Kidney (tissue), 14 donors: ENCODE measurements around the gene CACNG1. TPM values are rescaled to one million over a fixed set of nuclear protein-coding genes. Genes with fewer than 3 reads are reported as not detected.

Experiments
- DNase-seq, 5 donors: peaks; one replicate each; pipeline ENCODE4 v3.0.0-alpha.2; 2013 to 2020
- FAIRE-seq: peaks from 2 replicates; lab custom pipeline; 2012; peaks lifted over from hg19 to GRCh38; lab: Jason Lieb, UNC
- H3K27ac ChIP-seq, 2 donors: one replicate each; pipeline ENCODE4 v1.7.0; 2013; ENCODE audit warnings: low read depth in 2 of 2, low read length in 2 of 2, inconsistent platforms in 1 of 2
- H3K27me3 ChIP-seq: one replicate; pipeline ENCODE4 v1.7.1; 2013; ENCODE audit warnings: low read length, inconsistent platforms; ENCODE audit not compliant: control insufficient read depth, insufficient read depth
- H3K36me3 ChIP-seq, 3 donors: one replicate each; pipeline versions ENCODE4 v1.7.0 to v1.7.1; 2013; ENCODE audit warnings: low read length in 3 of 3, control low read depth in 1 of 3, inconsistent platforms in 1 of 3; ENCODE audit not compliant: insufficient read depth in 3 of 3, control insufficient read depth in 2 of 3
- H3K4me1 ChIP-seq, 3 donors: one replicate each; pipeline versions ENCODE4 v1.7.0 to v1.7.1; 2013; ENCODE audit warnings: low read length in 3 of 3, inconsistent platforms in 1 of 3, low read depth in 1 of 3; ENCODE audit not compliant: control insufficient read depth in 2 of 3, insufficient read depth in 2 of 3
- H3K4me3 ChIP-seq, 3 donors: one replicate each; pipeline versions ENCODE4 v1.7.0 to v1.8.1; 2013; ENCODE audit warnings: low read length in 3 of 3, control low read depth in 1 of 3, inconsistent platforms in 1 of 3
- H3K9ac ChIP-seq, 3 donors: one replicate each; pipeline versions ENCODE4 v1.7.0 to v1.7.1; 2013; ENCODE audit warnings: low read length in 3 of 3, control low read depth in 1 of 3, inconsistent platforms in 1 of 3
- H3K9me3 ChIP-seq, 3 donors: one replicate each; pipeline versions ENCODE4 v1.7.0 to v1.7.1; 2013; ENCODE audit warnings: low read length in 3 of 3, control low read depth in 1 of 3, inconsistent platforms in 1 of 3; ENCODE audit not compliant: control insufficient read depth in 2 of 3, insufficient read depth in 1 of 3
- intact Hi-C: fragments of 100-400 bp; cut with DNase I; formaldehyde crosslinking; loops from one replicate; pipeline ENCODE4 v1.11.1; 2022
- polyA plus RNA-seq: library from polyadenylated mRNA; stranded (reverse); fragments of 350-450 nt; fragmentation: Illumina TruSeq; extraction: RNeasy Lipid Tissue Mini Kit (QIAGEN cat#74804); gene quantifications from one replicate; pipeline ENCODE4 v1.2.3, GENCODE V29; 2014; ENCODE audit warnings: low read depth, low replicate concordance; ENCODE audit not compliant: insufficient read depth
- total RNA-seq: library from RNA; stranded (reverse); fragmentation: NEBNext Ultra II Directional; extraction: Animal tissue kit (Norgen Biotek cat#: 25700); gene quantifications from one replicate; pipeline ENCODE4 v1.2.1, GENCODE V29; 2021
- TF ChIP-seq, protein P1 (sequence below): IDR thresholded peaks from 3 replicates; pipeline ENCODE4 v1.5.1; 2012; ENCODE audit warnings: mild to moderate bottlenecking, moderate library complexity, borderline replicate concordance; ENCODE audit not compliant: insufficient read depth; ENCODE audit errors: extremely low read depth
- donor health status: control.
- donor health status: control.
- donor health status: control.
- donor health status: control.
- donor health status: control.
- donor health status: DM: yes; HTN: yes; CAD: no.
- donor health status: Normal renal cell carcinoma (clear cell type).

Gene CACNG1
- total and polyA plus RNA-seq, 2 donors from 2014 or later = not detected

DNA sequence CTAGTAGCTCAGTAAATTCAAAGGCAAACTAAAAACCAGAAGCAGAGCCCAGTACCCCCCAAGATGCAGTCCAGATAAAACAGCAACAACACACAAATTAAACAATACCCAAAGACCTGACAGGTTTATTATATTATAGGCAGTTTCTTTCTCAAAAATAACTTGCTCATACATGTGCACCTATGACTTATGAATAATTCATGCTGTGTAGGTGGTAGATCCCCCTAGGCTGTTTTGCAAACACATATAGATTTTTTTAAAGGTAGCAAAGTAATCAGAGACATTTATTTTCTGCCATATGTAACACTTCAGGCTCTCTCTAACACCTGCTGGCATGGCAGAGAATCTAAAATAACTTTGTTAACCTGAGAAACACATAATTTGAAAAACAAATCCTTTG is 27.2 kb downstream of the CACNG1 start:
- FAIRE-seq (no peak), DNase-seq (no peak)
- intact Hi-C loops = no loop called here
- TF ChIP-seq, protein P1, sequence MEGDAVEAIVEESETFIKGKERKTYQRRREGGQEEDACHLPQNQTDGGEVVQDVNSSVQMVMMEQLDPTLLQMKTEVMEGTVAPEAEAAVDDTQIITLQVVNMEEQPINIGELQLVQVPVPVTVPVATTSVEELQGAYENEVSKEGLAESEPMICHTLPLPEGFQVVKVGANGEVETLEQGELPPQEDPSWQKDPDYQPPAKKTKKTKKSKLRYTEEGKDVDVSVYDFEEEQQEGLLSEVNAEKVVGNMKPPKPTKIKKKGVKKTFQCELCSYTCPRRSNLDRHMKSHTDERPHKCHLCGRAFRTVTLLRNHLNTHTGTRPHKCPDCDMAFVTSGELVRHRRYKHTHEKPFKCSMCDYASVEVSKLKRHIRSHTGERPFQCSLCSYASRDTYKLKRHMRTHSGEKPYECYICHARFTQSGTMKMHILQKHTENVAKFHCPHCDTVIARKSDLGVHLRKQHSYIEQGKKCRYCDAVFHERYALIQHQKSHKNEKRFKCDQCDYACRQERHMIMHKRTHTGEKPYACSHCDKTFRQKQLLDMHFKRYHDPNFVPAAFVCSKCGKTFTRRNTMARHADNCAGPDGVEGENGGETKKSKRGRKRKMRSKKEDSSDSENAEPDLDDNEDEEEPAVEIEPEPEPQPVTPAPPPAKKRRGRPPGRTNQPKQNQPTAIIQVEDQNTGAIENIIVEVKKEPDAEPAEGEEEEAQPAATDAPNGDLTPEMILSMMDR = no peak
- H3K9ac ChIP-seq = no peak overlapping the region
- H3K36me3 ChIP-seq = peaks cover 0 to 4% (median 0%) of the 10 kb centered on the region in 3 donors
- H3K9me3 ChIP-seq = no peaks in the 10 kb centered on the region
- H3K4me1 ChIP-seq = peaks cover 0 to 3% (median 3%) of the 10 kb centered on the region in 3 donors
- no peak overlapping the region for H3K27ac ChIP-seq
- H3K4me3 ChIP-seq = no peak overlapping the region
- H3K27me3 ChIP-seq = no peaks in the 10 kb centered on the region

DNA sequence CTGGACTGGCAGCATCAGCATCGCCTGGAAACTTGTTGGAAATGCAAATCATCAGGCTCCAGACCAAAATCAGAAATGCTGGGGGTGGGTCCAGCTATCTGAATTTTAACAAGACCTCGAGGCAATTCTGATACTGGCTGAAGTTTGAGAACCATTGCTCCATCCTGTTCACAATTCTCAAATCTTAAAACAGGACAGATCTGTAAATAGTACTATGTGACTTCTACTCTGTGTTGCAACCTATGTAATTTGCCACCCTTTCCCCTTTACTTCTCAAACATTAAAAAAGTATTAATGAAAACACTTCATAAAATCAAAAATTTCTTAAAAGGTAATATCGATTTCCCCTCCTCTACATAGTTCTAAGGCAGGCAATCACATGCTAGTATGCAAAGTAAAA is 28.5 kb downstream of the CACNG1 start:
- Histone ChIP-seq H3K4me1 (peaks cover 0 to 3% (median 3%) of the 10 kb centered on the region in 3 donors), H3K4me3 (no peak overlapping the region), H3K27ac (no peak overlapping the region), H3K27me3 (no peaks in the 10 kb centered on the region), H3K36me3 (peaks cover 0 to 4% (median 0%) of the 10 kb centered on the region in 3 donors), H3K9ac (no peak overlapping the region), H3K9me3 (no peaks in the 10 kb centered on the region)
- DNase-seq (no peak), FAIRE-seq (no peak)
- intact Hi-C loops = no loop called here
- TF ChIP-seq, protein P1 = no peak

DNA sequence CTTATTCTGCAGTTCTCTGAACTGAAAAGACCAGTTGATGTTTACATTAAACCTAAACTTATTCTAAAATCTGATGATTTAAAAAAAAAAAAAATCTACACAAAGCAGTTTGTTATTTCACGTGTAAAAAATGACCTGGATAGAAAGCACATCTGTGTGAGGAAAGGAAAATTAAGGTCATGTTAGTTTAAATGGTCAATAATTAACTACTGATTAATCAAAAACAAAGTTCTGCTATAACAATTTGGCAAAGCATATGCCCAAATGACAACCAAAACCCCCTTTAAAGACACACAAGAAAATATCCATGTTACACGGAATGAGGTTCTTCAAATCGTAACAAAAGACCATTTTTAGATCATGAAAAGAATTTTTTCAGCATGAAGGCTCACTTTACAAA is 30.4 kb downstream of the CACNG1 start:
- H3K4me1 ChIP-seq = peaks cover 0 to 3% (median 3%) of the 10 kb centered on the region in 3 donors
- H3K27me3 ChIP-seq = no peaks in the 10 kb centered on the region
- no peak overlapping the region for H3K9ac ChIP-seq
- no peak overlapping the region for H3K27ac ChIP-seq
- H3K4me3 ChIP-seq = no peak overlapping the region
- intact Hi-C loops = no loop called here
- peak; percentile 37 for FAIRE-seq
- no peak for DNase-seq
- H3K36me3 ChIP-seq = peaks cover 3 to 6% (median 5%) of the 10 kb centered on the region in 3 donors
- TF ChIP-seq, protein P1 = no peak
- no peaks in the 10 kb centered on the region for H3K9me3 ChIP-seq

DNA sequence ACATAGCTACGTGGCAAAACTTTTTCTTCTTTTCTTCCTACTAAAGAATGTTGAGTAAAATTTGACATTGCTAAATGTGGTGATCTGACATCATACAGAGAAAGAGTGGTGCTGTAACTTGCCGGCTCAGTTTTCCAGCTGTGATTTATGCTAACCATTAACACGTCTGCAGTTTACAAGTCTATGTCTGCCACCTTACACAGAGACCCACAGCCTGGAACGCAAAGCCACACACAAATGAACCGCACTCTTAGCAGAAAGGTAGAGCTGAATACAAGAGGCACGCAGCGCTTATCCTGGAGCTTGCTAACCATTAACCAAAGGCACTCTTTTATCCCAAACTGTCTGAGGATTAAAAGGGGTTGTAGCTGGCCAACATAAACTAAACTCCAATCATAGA is 31.9 kb downstream of the CACNG1 start:
- no peak for FAIRE-seq
- TF ChIP-seq, protein P1 = no peak
- Histone ChIP-seq H3K27ac (no peak overlapping the region), H3K9me3 (no peaks in the 10 kb centered on the region), H3K27me3 (no peaks in the 10 kb centered on the region), H3K4me1 (peaks cover 0 to 3% (median 3%) of the 10 kb centered on the region in 3 donors), H3K36me3 (peaks cover 3 to 6% (median 5%) of the 10 kb centered on the region in 3 donors), H3K9ac (no peak overlapping the region), H3K4me3 (peak overlapping the region in 1 of 3 donors; percentile 7)
- DNase-seq = peak in 3 of 5 donors; percentile 73 to 86 (median 82)
- intact Hi-C loops = no loop called here
